ENCODE results near the gene ARL5B.

GRCh38 chr10:18620856-18621255 lies 38.4 kb upstream of the ARL5B start:
- TF ChIP-seq PBX3 (CRISPR knock-in tag; IDR thresholded peaks at IDR 0.05) (no peak), ZNF121 (tag by site-specific recombination; IDR thresholded peaks at IDR 0.05) (no peak), ZNF433 (tag by site-specific recombination; IDR thresholded peaks at IDR 0.05; ENCODE audit: low read depth) (no peak), CTCF (tag by site-specific recombination; IDR thresholded peaks at IDR 0.05) (no peak), AEBP2 (tag by site-specific recombination; IDR thresholded peaks at IDR 0.05; ENCODE audit: borderline replicate concordance) (no peak), ZBTB44 (tag by site-specific recombination; IDR thresholded peaks at IDR 0.05) (no peak), ZNF843 (tag by site-specific recombination; IDR thresholded peaks at IDR 0.05) (no peak), ZNF146 (tag by site-specific recombination; IDR thresholded peaks at IDR 0.05) (no peak), ZFP37 (tag by site-specific recombination; IDR thresholded peaks at IDR 0.05) (no peak), ZNF416 (tag by site-specific recombination; IDR thresholded peaks at IDR 0.05) (no peak), SETDB1 (IDR thresholded peaks at IDR 0.05; ENCODE audit: insufficient read length, low read length) (no peak), ZNF394 (tag by site-specific recombination; IDR thresholded peaks at IDR 0.05; ENCODE audit: borderline replicate concordance) (no peak)

Data from HEK293 (cell line).